TTC549 (cell line): ENCODE data around the gene NPR2.

ENCODE experiments used
- FAIRE-seq: peaks from 2 replicates; lab custom pipeline; 2012; peaks lifted over from hg19 to GRCh38; lab: Jason Lieb, UNC

Gene NPR2

DNA sequence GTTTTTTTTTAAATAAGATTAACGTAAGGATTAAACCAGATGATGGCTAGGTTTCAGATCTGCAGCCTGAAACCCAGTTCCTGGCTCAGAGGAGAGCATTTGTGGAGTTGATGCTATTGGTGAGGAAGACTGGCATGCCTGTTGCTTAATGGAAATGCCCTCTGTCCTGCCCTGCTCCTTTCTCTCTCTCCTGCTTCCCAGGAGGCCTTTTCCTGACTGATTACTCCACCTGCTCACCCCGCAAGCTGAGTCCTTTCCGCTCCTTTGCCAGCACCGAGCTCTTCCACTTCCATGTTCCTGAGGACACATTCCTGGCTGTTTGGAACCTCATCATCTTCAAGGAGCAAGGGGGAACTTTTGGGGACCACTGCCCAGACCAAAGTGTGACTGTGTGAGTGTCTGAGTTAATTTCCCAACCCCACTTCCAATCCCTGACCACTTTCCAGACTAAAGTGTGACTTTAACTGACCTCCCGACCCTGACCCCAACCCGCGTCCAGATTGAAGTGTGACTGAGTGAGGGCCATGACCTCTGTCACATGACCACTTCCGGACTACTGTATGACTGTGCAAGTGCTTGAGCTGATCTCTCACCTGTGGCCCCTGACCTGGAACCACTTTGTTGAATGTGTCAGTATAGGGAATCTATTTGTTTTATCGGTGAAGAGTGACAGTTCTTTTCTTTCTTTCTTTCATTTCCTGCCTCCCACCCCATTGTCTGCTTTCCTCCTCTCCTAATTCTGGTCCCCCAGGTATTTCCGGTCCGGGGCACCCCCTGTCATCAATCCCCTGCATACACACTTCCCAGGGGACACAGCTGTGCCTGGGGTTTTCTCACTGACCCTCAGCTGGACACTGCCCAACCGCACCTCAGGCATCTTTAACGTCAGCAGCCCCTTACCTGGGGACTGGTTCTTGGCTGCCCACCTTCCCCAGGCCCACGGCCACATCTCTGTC is 43.1 kb downstream of the NPR2 start:
- no peak for FAIRE-seq

DNA sequence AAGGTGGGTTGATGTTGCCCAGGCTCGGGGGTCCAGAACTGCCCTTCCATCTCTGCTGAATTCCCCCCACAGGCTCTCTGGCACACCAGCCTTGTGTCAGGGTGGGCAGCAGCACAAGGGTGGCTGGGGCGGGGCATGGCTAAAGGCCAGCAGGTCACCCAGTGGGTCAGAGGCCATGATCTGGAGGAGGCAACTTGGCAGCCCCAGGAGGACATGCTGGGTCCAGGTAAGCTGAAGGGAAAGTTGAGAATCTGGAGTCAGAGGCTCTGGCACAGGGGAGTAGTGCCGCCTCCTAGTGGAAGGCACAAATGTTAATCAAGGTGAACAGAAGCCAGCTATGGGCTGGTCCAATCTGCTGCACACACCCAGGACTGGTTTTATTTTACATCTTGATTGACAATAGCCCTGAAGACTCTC is 43.8 kb downstream of the NPR2 start:
- FAIRE-seq: no peak

DNA sequence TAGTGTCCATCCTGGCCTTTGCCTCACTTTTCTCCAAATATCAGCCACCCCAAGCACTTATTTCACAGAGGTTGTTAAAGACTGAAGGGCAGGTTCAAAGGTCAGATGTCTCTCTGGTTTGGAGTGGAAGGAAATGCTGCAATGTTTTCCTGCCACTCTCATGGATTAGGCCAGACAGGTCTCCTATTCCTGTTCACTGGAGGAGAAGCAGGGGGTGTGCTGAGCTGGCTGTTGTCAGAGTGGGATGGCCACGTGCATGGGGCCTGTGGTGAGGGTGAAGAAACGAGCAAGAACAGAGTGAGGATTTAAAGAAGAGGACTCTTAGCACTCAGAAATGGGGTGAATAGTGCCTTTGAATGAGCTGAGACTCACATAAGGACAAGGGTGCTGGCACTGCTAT is 44.4 kb downstream of the NPR2 start:
- FAIRE-seq: no peak

- no peak for FAIRE-seq
Measured at GRCh38 chr9:35836595-35836994, 45.2 kb downstream of the NPR2 start.

DNA sequence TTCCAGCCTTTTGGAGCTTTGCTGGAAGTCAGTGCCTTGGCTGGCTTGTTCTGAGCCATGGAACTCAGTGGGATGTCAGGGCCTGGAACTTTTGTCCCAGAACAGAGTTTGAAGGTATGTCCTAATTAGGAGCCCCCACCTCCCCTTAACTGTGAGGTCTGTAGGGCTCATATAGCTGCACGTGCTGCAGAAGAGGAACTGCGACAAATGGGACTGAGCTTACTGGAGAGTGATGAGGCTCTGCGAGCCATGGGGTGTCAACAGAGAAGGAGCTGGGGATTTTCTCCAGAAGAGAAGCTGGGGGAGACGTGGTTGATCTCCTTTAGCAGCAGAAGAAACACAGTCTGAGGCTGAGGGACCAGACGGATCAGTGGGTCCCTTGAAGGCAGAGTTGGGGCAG is 48.5 kb downstream of the NPR2 start:
- no peak for FAIRE-seq

- FAIRE-seq: no peak
Measured at GRCh38 chr9:35840881-35841644, 49.7 kb downstream of the NPR2 start.

GRCh38 chr9:35841645-35841900 is 50.2 kb downstream of the NPR2 start:
- no peak for FAIRE-seq

DNA sequence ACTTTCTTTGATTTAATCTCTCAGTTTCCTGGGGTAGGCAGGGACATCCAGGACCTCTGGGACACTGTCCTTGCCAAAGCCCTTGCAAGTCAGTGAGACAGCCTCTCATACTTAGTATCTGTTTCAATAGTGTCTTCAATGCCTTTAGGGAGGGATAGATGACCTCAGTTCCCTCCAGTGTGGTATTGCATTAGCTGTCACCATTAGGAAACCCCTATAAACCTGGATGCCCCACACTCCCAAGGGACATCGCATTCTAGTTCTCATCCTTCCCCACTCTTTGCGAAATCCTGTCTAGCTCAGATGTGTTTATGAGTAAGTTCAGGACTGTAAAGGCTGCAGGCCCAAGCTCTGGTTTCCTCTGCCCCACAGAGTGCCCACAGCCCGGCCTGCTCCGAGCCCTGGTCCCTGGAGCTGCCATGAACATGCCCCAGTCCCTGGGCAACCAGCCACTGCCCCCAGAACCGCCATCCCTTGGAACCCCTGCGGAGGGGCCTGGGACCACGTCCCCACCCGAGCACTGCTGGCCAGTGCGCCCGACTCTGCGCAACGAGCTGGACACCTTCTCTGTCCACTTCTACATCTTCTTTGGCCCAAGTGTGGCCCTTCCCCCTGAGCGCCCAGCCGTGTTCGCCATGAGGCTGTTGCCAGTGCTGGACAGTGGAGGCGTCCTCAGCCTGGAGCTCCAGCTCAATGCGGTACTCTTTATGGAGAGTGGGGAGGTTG is 50.8 kb downstream of the NPR2 start:
- no peak for FAIRE-seq

- FAIRE-seq: no peak
Measured at GRCh38 chr9:35842795-35843194, 51.4 kb downstream of the NPR2 start.

- no peak for FAIRE-seq
Measured at GRCh38 chr9:35844628-35845270, 53.4 kb downstream of the NPR2 start.

- FAIRE-seq: no peak
Measured at GRCh38 chr9:35845824-35846771, 54.7 kb downstream of the NPR2 start.

DNA sequence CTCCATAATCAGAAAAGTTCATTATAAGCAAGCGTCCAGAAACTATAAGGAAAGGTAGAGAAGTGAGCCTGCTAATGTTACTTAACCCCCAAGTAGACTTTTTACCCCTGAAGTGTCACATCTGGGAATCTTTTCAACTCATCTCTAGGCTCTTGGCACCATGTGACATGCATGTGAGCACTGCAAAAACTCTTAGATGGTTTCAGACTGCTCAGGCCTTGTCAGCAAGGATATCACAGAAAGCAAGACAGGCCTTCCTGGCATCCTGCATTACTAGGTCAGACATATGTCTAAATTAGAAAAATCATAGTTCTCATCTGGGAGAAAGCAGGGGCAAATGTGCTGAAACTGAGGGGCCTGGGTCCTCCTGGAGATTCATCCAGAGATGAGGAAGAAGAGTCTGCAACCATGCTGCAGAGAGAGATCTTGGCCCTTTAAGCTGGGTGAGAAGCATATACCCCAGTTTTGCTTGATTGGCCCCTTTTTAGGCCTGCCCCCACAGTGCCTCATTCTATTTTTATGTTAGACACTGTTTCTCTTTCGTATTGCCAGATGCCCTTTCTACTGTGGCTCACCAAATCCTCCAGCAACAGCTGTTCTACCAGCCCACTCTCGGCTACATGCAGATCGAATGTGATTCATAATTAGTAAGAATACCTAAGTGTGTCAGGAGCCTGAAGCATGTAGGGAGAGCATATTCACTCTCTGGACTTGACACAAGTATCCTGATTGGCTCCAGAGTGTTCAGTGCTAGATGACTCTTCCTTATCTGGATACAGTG is 56.6 kb downstream of the NPR2 start:
- no peak for FAIRE-seq

GRCh38 chr9:35852267-35852815 is 61.0 kb downstream of the NPR2 start:
- FAIRE-seq: no peak

DNA sequence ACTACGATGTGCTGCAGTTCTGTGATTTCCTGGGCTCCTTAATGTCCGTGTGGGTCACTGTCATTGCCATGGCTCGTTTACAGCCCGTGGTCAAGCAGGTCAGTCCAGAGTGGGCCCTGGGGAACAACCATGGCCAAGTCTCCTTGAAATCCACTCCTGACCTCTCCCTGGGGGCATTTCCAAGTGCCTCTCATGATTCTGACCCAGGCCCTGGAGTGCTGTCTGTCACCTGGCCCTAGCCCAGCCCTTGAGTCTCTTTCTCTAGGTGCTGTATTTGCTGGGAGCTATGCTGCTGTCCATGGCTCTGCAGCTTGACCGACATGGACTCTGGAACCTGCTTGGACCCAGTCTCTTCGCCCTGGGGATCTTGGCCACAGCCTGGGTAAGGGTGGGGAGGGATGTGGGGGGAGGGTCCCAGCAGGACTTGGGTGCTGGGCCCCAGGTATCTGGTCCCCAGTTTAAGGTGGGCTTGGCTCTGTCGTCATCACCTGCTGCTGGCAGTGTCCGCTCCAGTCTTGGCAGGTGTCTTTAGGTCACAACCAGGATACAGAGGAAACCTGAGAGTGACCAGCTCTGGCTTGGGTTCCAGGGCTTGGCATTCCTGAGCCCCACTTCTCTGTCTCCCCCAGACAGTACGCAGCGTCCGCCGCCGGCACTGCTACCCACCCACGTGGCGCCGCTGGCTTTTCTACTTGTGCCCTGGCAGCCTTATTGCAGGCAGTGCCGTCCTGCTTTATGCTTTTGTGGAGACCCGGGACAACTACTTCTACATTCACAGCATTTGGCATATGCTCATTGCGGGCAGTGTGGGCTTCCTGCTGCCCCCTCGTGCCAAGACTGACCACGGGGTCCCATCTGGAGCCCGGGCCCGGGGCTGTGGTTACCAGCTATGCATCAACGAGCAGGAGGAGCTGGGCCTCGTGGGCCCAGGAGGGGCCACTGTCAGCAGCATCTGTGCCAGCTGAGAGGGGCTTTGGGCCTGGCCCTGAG is 61.8 kb downstream of the NPR2 start:
- FAIRE-seq: no peak

GRCh38 chr9:35854091-35854762 is 62.8 kb downstream of the NPR2 start:
- FAIRE-seq: no peak

DNA sequence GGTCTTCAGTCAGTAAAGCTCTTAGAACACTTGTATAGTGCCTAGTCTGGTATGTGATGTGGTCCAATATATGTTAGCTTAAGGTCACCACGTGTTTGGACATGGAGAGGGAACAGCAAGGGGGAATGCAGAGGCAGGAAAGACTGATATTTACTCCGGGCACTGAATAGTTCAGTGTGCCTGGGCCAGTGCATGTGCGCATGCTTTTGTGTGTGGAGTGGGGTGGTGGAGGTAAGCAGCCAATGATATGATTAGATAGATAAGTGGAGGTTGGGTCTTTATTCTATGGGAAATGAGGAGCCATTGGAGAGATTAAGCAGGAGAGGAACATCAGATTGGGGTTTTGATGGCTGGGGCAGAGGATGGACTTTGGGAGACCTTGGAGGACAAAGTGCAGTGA is 64.8 kb downstream of the NPR2 start:
- no peak for FAIRE-seq

DNA sequence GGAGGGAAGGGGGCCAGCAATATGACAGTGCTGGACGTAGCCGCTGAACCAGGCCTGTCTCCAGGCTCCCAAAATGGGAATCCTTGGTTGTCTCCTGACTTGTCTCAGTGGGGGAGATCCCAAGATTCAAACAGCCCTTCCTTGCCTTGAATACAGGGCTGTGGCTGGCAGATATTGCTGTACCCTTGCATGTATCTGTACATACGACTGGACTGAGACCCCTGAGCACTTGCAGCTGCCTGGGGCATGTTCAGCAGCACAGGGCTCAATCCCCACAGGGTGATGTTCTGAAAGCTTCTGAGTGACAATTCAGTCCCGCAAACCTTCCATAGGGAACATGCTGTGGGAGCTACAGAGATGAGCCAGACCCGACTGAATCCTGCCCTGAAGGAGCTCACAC is 65.5 kb downstream of the NPR2 start:
- FAIRE-seq: no peak

DNA sequence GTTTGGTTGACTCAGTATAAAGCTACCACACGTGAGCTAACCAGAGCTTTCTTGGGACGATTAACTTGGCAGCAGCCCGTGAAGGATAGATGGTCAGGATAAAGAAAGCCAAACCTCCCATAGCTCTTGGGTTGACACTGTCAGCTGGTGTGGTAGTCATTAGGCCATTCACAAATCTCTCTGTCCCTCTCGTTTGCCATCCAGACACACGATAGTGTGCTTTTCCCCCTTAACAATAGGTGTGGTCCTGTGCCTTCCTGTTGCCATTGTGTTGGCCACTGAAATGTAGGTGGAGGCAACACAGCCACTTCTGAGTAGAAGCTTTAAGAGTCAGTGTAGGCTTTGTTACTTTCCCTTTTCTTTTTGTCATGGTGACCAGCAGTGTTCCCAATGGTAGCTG is 67.1 kb downstream of the NPR2 start:
- no peak for FAIRE-seq
